Measurements from ENCODE around the gene TARP.
"Not testable (repeated sequence)": the region's sequence is repeated elsewhere in the genome, so short reads cannot be mapped to it uniquely, and the experiment has no call there.

The TARP gene

DNA sequence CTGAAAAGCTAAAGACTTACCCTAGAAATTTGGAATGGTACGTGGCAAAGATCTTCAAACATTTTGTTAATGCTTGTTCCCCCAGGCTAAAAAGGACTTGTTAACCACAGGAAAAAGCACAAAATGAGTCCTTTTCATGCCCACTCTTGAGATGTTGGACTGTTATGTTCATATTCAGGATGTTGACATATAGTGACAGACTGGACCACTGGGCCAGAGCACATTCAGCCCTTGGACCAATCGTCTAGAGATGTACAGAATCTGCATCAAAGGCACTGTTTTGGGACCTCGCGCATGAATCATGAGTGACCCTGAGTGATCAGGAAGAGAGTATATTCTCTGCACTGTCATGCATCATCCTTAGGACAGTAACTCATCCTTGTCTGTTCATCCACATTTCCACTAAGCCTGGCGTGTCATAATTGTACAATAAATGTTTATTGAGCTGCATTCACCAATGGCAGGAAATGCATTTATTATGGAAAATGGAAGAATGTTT, 25.3 kb downstream of the TARP start:
- Mint-ChIP-seq H3K4me1 (peaks cover 5% of the 10 kb centered on the region), H3K9me3 (no peaks in the 10 kb centered on the region), H3K27me3 (no peaks in the 10 kb centered on the region), H3K36me3 (no peaks in the 10 kb centered on the region), H3K27ac (no peak overlapping the region), H3K4me3 (no peak overlapping the region)

DNA sequence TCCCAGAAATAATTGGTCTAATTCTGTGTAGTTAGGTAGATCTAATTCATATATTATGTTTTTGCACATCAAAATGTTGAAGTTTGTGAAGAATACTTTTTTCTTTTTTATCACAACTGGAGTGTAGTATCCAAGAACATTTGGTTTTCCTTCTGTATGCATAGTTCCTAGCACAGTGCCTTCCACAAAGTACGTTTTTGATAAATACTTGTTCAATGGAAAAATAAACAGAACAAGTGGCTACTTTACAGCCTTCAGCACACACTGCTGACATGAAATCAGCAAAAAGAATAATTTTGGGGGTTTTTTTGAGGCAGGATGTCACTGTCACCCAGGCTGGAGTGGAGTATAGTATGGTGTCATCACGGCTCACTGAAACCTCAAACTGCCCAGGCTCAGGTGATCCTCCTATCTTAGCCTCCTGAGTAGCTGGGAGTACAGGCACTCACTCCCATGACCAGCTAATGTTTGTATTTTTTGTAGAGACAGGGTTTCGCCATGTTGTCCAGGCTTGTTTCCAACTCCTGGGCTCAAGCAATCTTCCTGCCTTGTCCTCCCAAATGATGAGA, 27.9 kb downstream of the TARP start:
- H3K27ac Mint-ChIP-seq: no peak overlapping the region
- peaks cover 5% of the 10 kb centered on the region for H3K4me1 Mint-ChIP-seq
- no peaks in the 10 kb centered on the region for H3K9me3 Mint-ChIP-seq
- no peaks in the 10 kb centered on the region for H3K27me3 Mint-ChIP-seq
- no peaks in the 10 kb centered on the region for H3K36me3 Mint-ChIP-seq
- H3K4me3 Mint-ChIP-seq: no peak overlapping the region

DNA sequence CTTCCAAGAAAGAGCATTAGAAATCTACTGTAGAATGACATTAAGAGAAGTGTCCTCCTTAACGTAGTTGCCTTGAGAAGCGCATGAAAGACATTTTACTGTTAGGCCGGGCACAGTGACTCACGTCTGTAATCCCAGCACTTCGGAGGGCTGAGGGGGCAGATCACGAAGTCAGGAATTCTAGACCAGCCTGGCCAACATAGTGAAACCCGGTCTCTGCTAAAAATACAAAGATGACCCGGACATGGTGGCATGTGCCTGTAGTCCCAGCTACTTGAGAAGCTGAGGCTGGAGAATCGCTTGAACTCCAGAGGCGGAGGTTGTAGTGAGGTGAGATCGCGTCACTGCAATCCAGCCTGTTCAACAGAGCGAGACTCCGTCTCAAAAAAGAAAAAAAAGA, 28.9 kb downstream of the TARP start:
- Mint-ChIP-seq H3K36me3 (no peaks in the 10 kb centered on the region), H3K4me1 (peaks cover 5% of the 10 kb centered on the region), H3K27me3 (no peaks in the 10 kb centered on the region), H3K27ac (no peak overlapping the region), H3K4me3 (no peak overlapping the region), H3K9me3 (no peaks in the 10 kb centered on the region)

DNA sequence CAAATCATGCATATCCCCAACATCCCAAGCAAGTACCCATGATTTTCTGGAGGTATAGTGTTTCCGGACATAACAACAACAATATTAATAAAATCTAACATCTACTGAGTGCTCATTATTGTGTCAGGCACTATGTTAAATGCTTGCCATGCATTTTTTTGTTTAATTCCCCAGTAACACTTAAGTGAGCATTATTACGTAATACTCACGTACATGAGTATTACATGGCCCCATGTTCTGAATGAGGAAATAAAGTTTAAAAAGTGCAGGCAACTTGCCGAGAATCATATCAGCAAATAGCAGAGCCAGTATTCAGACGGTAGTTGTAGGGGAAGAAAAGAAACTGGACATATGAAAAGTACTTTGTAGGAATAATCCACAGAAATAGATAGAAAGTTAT, 30.1 kb downstream of the TARP start:
- H3K27me3 Mint-ChIP-seq, H3K4me3 Mint-ChIP-seq, H3K27ac Mint-ChIP-seq, H3K9me3 Mint-ChIP-seq, H3K36me3 Mint-ChIP-seq, H3K4me1 Mint-ChIP-seq: not testable (repeated sequence)

DNA sequence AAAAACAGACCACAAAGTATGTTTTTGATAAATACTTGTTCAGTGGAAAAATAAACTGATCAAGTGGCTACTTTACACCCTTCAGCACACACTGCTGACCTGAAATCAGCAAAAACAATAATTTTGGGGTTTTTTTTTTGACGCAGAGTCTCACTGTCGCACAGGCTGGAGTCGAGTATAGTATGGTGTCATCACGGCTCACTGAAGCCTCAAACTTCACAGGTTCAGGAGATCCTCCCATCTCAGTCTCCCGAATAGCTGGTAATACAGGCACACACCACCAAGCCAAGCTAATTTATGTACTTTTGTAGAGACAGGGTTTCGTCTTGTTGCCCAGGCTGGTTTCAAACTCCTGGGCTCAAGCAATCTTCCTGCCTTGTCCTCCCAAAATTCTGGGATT, 30.6 kb downstream of the TARP start:
- Mint-ChIP-seq H3K36me3 (peaks cover 3% of the 10 kb centered on the region), H3K27ac (no peak overlapping the region), H3K9me3 (no peaks in the 10 kb centered on the region), H3K4me1 (no peaks in the 10 kb centered on the region), H3K4me3 (no peak overlapping the region), H3K27me3 (no peaks in the 10 kb centered on the region)

DNA sequence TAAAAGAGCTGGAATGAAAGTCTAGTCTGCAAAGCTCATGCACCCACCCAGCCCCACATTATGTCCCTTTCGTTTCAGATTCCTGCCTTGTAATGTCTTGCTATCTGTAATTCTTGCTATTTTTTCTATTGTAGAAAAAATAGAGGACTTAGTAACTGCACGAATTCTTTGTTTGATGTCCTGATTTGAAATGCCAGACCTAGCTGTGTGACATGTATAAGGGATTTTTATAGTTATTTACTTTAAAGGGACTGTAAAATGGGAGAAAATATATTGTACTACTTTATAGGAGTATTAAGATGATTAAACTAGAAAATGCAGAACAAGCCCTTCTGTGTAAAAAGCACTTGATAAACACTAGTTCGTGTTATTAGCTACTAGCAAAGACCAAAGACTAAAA, 32.4 kb downstream of the TARP start:
- no peak overlapping the region for H3K4me3 Mint-ChIP-seq
- no peak overlapping the region for H3K27ac Mint-ChIP-seq
- H3K27me3 Mint-ChIP-seq: no peaks in the 10 kb centered on the region
- H3K9me3 Mint-ChIP-seq: no peaks in the 10 kb centered on the region
- H3K36me3 Mint-ChIP-seq: peaks cover 3% of the 10 kb centered on the region
- H3K4me1 Mint-ChIP-seq: no peaks in the 10 kb centered on the region

DNA sequence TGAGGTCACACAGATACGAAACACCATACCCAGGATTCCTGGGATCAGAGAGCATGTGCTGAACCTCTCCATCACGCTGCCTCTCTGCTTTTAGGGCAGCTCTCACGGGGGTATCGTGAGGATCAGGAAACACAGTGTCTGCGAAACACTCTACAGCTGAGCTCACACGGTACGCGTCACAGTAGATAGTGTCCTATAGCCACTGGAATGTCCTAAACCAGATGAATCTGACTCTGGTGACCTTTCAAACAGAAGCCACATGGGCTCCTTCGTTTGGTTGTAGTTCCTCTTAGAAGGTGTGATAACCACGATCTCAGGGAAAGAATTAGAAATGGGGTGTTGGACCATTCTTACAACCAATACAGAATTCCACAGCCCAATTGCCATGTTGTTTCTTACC, 34.3 kb downstream of the TARP start:
- H3K36me3 Mint-ChIP-seq, H3K27ac Mint-ChIP-seq, H3K9me3 Mint-ChIP-seq, H3K27me3 Mint-ChIP-seq, H3K4me3 Mint-ChIP-seq, H3K4me1 Mint-ChIP-seq: not testable (repeated sequence)

DNA sequence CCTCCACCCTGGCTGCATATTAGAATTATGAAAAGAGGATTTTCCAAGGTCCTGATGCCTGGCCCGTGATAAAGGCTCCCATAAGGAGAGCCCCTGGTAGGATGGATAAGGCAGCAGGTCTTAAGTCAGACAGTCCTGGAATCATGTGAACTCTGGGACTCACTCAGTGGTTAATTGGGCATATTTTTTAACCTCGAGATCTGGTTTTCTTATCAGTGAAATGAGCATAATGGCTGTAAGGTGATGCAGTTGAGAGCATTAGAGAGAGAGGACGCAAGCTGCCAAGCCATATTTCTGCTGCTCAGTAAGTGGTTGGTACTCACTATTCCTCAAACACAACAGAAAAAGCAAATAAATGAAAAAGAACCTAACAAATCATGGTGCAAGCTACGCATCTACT, 37.8 kb downstream of the TARP start:
- Mint-ChIP-seq H3K4me3 (no peak overlapping the region), H3K27me3 (no peaks in the 10 kb centered on the region), H3K36me3 (peaks cover 5% of the 10 kb centered on the region), H3K9me3 (no peaks in the 10 kb centered on the region), H3K27ac (no peak overlapping the region), H3K4me1 (peaks cover 37% of the 10 kb centered on the region)

DNA sequence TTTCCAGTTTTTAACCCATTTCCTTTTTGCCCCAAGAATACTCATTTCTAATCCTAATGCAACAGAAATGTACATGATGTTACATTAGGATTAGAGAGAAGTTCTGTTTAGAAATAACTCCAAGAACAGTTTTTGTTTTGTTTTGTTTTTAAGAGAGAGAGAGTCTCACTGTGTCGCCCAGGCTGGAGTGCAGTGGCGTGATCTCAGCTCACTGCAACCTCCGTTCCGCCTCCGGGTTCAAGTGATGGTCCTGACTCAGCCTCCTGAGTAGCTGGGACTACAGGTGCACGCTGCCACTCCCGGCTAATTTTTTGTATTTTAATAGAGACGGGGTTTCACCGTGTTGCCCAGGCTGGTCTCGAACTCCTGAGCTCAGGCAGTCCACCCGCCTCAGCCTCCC, 38.7 kb downstream of the TARP start:
- H3K36me3 Mint-ChIP-seq, H3K4me3 Mint-ChIP-seq, H3K27me3 Mint-ChIP-seq, H3K9me3 Mint-ChIP-seq: not testable (repeated sequence)
- peak overlapping the region; percentile 35 for H3K27ac Mint-ChIP-seq
- peaks cover 37% of the 10 kb centered on the region for H3K4me1 Mint-ChIP-seq

DNA sequence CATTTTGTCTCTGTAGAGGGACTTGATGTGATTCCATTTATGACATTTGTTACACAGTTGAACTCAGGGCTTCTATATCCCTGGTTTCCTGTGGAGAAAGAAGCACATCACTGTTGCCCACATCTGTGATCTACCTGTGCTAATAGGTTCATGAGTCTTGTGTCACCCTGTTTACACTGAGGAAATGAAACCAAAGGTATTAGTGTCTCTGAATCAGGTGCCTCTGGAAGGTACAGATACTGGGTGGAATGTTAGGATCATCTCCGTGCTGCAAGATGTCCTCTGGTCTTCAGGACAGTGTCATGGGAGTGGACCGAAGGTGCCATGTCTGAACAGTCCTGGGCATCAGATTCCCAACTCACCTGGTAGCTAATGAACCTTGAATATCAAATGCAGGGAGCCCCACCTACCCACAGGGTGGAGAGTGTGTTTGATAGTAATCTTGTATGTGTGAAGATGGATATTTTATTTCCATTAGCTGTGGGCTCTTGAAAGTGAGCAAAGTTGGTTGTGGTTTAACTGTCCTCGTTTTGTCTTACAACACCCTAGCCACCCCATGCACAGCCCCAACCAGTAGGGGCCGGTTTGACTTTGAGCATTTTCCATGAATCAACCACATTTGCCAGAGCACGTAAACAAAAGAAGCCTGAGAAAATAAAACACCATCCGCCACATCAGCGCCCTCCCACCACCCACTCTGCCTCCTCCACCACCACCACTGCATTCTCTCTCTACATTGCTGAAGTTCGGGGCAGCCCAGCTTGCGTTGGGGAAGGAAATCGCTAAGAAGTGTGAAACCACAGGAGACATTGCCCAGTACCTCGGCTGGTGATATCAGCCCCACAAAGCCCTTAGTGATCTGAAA, 40.7 kb downstream of the TARP start:
- Mint-ChIP-seq H3K27me3 (no peaks in the 10 kb centered on the region), H3K36me3 (peaks cover 5% of the 10 kb centered on the region), H3K4me3 (peak overlapping the region; percentile 73), H3K9me3 (no peaks in the 10 kb centered on the region), H3K27ac (peak overlapping the region; percentile 79), H3K4me1 (peaks cover 37% of the 10 kb centered on the region)

DNA sequence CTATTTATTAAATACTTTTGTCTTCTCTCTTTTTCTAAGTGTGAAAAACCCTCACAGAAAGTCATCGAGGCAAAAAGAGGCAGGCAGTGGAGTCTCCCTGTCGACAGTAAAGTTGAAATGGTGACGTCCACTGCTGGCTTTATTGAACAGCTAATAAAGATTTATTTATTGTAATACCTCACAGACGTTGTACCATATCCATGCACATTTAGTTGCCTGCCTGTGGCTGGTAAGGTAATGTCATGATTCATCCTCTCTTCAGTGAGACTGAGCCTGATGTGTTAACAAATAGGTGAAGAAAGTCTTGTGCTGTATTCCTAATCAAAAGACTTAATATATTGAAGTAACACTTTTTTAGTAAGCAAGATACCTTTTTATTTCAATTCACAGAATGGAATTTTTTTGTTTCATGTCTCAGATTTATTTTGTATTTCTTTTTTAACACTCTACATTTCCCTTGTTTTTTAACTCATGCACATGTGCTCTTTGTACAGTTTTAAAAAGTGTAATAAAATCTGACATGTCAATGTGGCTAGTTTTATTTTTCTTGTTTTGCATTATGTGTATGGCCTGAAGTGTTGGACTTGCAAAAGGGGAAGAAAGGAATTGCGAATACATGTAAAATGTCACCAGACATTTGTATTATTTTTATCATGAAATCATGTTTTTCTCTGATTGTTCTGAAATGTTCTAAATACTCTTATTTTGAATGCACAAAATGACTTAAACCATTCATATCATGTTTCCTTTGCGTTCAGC, 43.4 kb downstream of the TARP start:
- Mint-ChIP-seq H3K27me3 (no peaks in the 10 kb centered on the region), H3K36me3 (peaks cover 10% of the 10 kb centered on the region), H3K4me3 (no peak overlapping the region), H3K27ac (no peak overlapping the region), H3K9me3 (no peaks in the 10 kb centered on the region), H3K4me1 (peaks cover 43% of the 10 kb centered on the region)

DNA sequence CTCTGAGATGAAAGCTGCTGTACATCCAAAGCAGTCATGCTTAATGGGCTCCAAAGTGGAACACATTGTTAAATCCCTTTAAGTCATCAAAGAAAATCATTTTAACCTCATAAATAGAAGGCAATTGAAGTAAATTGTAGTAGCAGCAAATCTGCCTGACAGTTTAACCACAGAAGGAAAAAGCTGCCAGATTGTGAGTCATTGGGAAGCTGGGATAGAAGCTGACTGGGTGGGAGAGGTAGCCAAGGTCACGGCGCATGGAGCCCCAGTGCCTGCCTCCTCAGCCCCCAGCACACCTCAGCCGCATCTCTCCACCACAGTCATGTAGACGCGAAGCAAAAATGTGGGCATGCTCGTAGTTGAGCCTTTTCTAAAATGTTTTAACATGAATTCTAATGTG, 44.0 kb downstream of the TARP start:
- no peak overlapping the region for H3K4me3 Mint-ChIP-seq
- peaks cover 13% of the 10 kb centered on the region for H3K36me3 Mint-ChIP-seq
- H3K9me3 Mint-ChIP-seq: no peaks in the 10 kb centered on the region
- peaks cover 39% of the 10 kb centered on the region for H3K4me1 Mint-ChIP-seq
- H3K27ac Mint-ChIP-seq: no peak overlapping the region
- no peaks in the 10 kb centered on the region for H3K27me3 Mint-ChIP-seq

DNA sequence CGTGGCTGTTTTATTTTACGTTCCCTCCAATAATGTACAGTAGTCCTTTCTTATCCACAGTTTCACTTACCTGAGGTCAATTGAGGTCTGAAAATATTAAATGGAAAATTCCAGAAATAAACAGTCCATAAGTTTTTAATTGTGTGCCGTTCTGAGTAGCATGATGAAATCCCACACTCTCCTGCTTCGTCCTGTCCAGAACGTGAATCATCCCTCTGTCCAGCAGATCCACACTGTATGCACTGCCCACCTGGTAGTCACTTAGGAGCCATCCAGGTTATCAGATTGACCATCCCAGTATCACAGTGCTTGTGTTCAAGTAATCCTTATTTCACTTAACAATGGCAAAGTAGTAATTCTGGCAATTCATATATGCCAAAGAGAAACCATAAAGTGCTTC, 49.0 kb downstream of the TARP start:
- Mint-ChIP-seq H3K36me3 (peaks cover 14% of the 10 kb centered on the region), H3K27ac (no peak overlapping the region), H3K9me3 (no peaks in the 10 kb centered on the region), H3K4me3 (no peak overlapping the region), H3K4me1 (peaks cover 13% of the 10 kb centered on the region), H3K27me3 (no peaks in the 10 kb centered on the region)

DNA sequence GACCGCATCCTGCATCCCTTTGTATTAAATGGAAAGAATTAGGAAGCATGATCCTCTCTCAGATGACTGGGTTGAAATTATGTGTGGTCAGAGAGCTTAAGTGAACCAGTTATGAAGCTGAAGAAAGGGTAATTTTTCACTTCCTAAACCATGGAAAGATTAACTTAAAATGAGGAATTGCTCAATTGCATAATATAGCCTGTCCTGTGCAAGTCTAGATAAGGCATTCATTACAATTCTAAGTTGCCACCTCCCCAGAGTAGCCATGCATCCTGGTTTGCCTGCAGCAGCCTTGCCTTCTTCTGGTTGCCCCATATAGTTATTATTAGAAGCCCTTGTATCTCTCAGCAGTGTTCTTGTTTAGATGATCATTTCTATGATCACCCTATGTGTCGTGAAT, 50.1 kb downstream of the TARP start:
- no peak overlapping the region for H3K27ac Mint-ChIP-seq
- H3K36me3 Mint-ChIP-seq: peaks cover 14% of the 10 kb centered on the region
- H3K9me3 Mint-ChIP-seq: no peaks in the 10 kb centered on the region
- peaks cover 13% of the 10 kb centered on the region for H3K4me1 Mint-ChIP-seq
- no peak overlapping the region for H3K4me3 Mint-ChIP-seq
- no peaks in the 10 kb centered on the region for H3K27me3 Mint-ChIP-seq

DNA sequence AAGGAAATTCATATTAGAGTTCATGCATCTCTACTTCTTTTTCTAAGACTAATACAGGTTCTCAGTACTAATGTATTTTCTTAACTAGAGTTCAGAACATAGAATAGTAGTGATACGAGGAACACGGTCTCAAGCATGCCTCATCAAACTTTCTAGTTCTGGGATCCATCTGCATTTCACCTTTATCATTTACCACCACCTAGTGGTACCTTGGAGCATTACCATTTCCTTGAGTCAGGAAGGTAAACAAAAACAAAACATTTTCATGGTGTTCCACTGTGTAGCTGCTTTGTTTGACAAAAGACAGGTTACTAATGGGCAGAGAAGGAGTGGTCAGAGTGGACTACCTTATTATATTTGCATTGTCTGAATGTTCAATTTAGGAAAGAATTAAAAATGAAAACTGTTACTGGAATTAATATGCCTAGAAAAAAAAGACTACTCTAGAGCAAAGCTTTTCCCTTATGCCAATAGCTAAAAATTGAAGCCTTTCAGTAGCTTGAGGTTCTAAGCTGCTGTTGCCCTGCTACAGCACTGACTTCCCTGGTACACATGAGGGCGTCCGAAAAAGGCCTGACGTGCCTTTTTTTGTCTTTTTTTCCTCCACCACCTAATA, 50.8 kb downstream of the TARP start:
- H3K4me1 Mint-ChIP-seq: peaks cover 13% of the 10 kb centered on the region

DNA sequence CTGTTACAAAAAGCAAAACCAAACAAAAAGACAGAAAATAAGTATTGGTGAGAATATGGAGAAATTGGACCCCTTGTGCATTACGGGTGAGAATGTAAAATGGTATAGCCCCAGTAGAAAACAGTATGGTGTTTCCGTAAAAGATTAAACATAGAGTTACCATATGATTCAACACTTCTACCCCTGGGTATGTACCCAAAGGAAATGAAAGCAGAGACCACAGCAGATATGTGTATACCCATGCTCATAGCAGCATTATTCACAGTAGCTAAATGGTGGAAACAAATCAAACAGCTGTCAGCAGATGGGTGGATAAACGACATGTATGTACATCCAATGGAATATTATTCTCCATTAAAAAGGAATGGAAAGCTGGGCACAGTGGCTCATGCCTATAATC, 53.0 kb downstream of the TARP start:
- Mint-ChIP-seq H3K9me3 (no peaks in the 10 kb centered on the region), H3K27ac (no peak overlapping the region), H3K27me3 (no peaks in the 10 kb centered on the region), H3K4me3 (no peak overlapping the region), H3K36me3 (peaks cover 10% of the 10 kb centered on the region), H3K4me1 (peaks cover 15% of the 10 kb centered on the region)

More for the DNA sequence above, 50.8 kb downstream of the TARP start:
- no peaks in the 10 kb centered on the region for H3K9me3 Mint-ChIP-seq
- H3K27ac Mint-ChIP-seq: no peak overlapping the region
- peaks cover 14% of the 10 kb centered on the region for H3K36me3 Mint-ChIP-seq
- H3K27me3 Mint-ChIP-seq: no peaks in the 10 kb centered on the region
- no peak overlapping the region for H3K4me3 Mint-ChIP-seq
